Measurements from ENCODE around the gene AMDHD2.
A peak's percentile ranks its signal among the peaks of the same experiment; 100 is the strongest.

The AMDHD2 gene

GRCh38 chr16:2527071-2527783 is 7.1 kb downstream of the AMDHD2 start:
- Histone ChIP-seq H3K27ac (ENCODE audit: poor library complexity, severe bottlenecking) (no peak overlapping the region), H3K9me3 (ENCODE audit: severe bottlenecking) (no peaks in the 10 kb centered on the region), H3K4me3 (ENCODE audit: severe bottlenecking) (no peak overlapping the region), H3K4me1 (ENCODE audit: insufficient read depth, poor library complexity, severe bottlenecking) (no peaks in the 10 kb centered on the region), H3K27me3 (ENCODE audit: insufficient read depth, poor library complexity, severe bottlenecking) (no peaks in the 10 kb centered on the region), H3K36me3 (ENCODE audit: low read depth) (peaks cover 20% of the 10 kb centered on the region)
- no peak for TF ChIP-seq CTCF (IDR thresholded peaks at IDR 0.05; ENCODE audit: poor library complexity, severe bottlenecking)
- ATAC-seq (ENCODE audit: low read depth), result no peak
- DNase-seq (ENCODE audit: low spot score), result peak; percentile 54

GRCh38 chr16:2527784-2528100 is 7.6 kb downstream of the AMDHD2 start:
- Histone ChIP-seq H3K4me3 (ENCODE audit: severe bottlenecking) (no peak overlapping the region), H3K27me3 (ENCODE audit: insufficient read depth, poor library complexity, severe bottlenecking) (no peaks in the 10 kb centered on the region), H3K9me3 (ENCODE audit: severe bottlenecking) (no peaks in the 10 kb centered on the region), H3K27ac (ENCODE audit: poor library complexity, severe bottlenecking) (no peak overlapping the region), H3K4me1 (ENCODE audit: insufficient read depth, poor library complexity, severe bottlenecking) (no peaks in the 10 kb centered on the region), H3K36me3 (ENCODE audit: low read depth) (peaks cover 18% of the 10 kb centered on the region)
- DNase-seq (ENCODE audit: low spot score) (peak; percentile 65), ATAC-seq (ENCODE audit: low read depth) (no peak)
- no peak for TF ChIP-seq CTCF (IDR thresholded peaks at IDR 0.05; ENCODE audit: poor library complexity, severe bottlenecking)

- Histone ChIP-seq H3K4me1 (ENCODE audit: insufficient read depth, poor library complexity, severe bottlenecking) (no peaks in the 10 kb centered on the region), H3K27me3 (ENCODE audit: insufficient read depth, poor library complexity, severe bottlenecking) (no peaks in the 10 kb centered on the region), H3K27ac (ENCODE audit: poor library complexity, severe bottlenecking) (no peak overlapping the region), H3K9me3 (ENCODE audit: severe bottlenecking) (no peaks in the 10 kb centered on the region), H3K36me3 (ENCODE audit: low read depth) (peaks cover 13% of the 10 kb centered on the region), H3K4me3 (ENCODE audit: severe bottlenecking) (no peak overlapping the region)
- DNase-seq (ENCODE audit: low spot score) (peak; percentile 66), ATAC-seq (ENCODE audit: low read depth) (no peak)
- TF ChIP-seq CTCF (IDR thresholded peaks at IDR 0.05; ENCODE audit: poor library complexity, severe bottlenecking), result no peak
These were observed 8.2 kb downstream of the AMDHD2 start for GRCh38 chr16:2528161-2529060.

GRCh38 chr16:2529061-2529931 is 9.1 kb downstream of the AMDHD2 start:
- TF ChIP-seq CTCF (IDR thresholded peaks at IDR 0.05; ENCODE audit: poor library complexity, severe bottlenecking), result no peak
- Histone ChIP-seq H3K27ac (ENCODE audit: poor library complexity, severe bottlenecking) (no peak overlapping the region), H3K9me3 (ENCODE audit: severe bottlenecking) (no peaks in the 10 kb centered on the region), H3K4me1 (ENCODE audit: insufficient read depth, poor library complexity, severe bottlenecking) (no peaks in the 10 kb centered on the region), H3K27me3 (ENCODE audit: insufficient read depth, poor library complexity, severe bottlenecking) (no peaks in the 10 kb centered on the region), H3K36me3 (ENCODE audit: low read depth) (peaks cover 5% of the 10 kb centered on the region), H3K4me3 (ENCODE audit: severe bottlenecking) (no peak overlapping the region)
- ATAC-seq (ENCODE audit: low read depth), result no peak
- DNase-seq (ENCODE audit: low spot score), result peak; percentile 61

Data from RWPE2 (cell line).